GM23338 (cell line): ENCODE measurements around the gene FAM174C. TPM values are rescaled to one million over a fixed set of nuclear protein-coding genes. Genes with fewer than 3 reads are reported as not detected.
"Not testable (repeated sequence)": the region's sequence is repeated elsewhere in the genome, so short reads cannot be mapped to it uniquely, and the experiment has no call there.

ENCODE experiments used
- ATAC-seq: fragments of 200-7000 bp; cut with Tn5 transposase; 3 replicates; pipeline ENCODE4 v1.9.1; 2020
- DNase-seq: peaks from one replicate; pipeline ENCODE4 v3.0.0-alpha.2; 2015; ENCODE audit warnings: low spot score
- H2AFZ ChIP-seq: fragments of 200-600 bp; sonication (generic); 2 replicates; pipeline ENCODE4 v1.8.0; 2016; ENCODE audit warnings: antibody characterized with exemption, mild to moderate bottlenecking, moderate library complexity
- H3F3A ChIP-seq: fragments of 200-600 bp; sonication (generic); replicated peaks from 2 replicates; pipeline ENCODE4 v1.8.0; 2017; ENCODE audit warnings: antibody characterized with exemption, mixed run types, low read depth
- H3K27ac ChIP-seq: fragments of 200-600 bp; sonication (generic); 2 replicates; pipeline ENCODE4 v1.6.1; 2016; ENCODE audit warnings: low read depth
- H3K27me3 ChIP-seq: fragments of 200-600 bp; sonication (generic); 2 replicates; pipeline ENCODE4 v1.8.0; 2016; ENCODE audit warnings: mild to moderate bottlenecking, mixed run types, moderate library complexity; ENCODE audit not compliant: insufficient read depth
- H3K36me3 ChIP-seq: fragments of 200-600 bp; sonication (generic); 2 replicates; pipeline ENCODE4 v1.8.0; 2016; ENCODE audit warnings: mild to moderate bottlenecking; ENCODE audit not compliant: insufficient read depth
- H3K4me1 ChIP-seq: fragments of 200-600 bp; sonication (generic); 2 replicates; pipeline ENCODE4 v1.8.0; 2016; ENCODE audit warnings: mild to moderate bottlenecking, moderate library complexity; ENCODE audit not compliant: insufficient read depth
- H3K4me2 ChIP-seq: fragments of 200-600 bp; sonication (generic); 2 replicates; pipeline ENCODE4 v1.7.1; 2017; ENCODE audit warnings: mixed run types
- H3K4me3 ChIP-seq: fragments of 200-600 bp; sonication (generic); 2 replicates; pipeline ENCODE4 v1.6.1; 2016; ENCODE audit warnings: mixed run types
- H3K79me2 ChIP-seq: fragments of 200-600 bp; sonication (generic); replicated peaks from 2 replicates; pipeline ENCODE4 v1.8.0; 2017; ENCODE audit warnings: mild to moderate bottlenecking; ENCODE audit not compliant: insufficient read depth
- H3K9me2 ChIP-seq: fragments of 200-600 bp; sonication (generic); 2 replicates; pipeline ENCODE4 v1.8.0; 2017; ENCODE audit not compliant: insufficient read depth
- H4K20me1 ChIP-seq: fragments of 200-600 bp; sonication (generic); replicated peaks from 2 replicates; pipeline ENCODE4 v1.8.0; 2017; ENCODE audit warnings: mild to moderate bottlenecking; ENCODE audit not compliant: insufficient read depth
- H3K27ac Mint-ChIP-seq: 2 replicates; pipeline ENCODE4 v1.8.0; 2020; ENCODE audit warnings: inconsistent platforms, mild to moderate bottlenecking, moderate library complexity, mixed read lengths
- H3K27me3 Mint-ChIP-seq: 3 replicates; pipeline ENCODE4 v1.8.0; 2022; ENCODE audit warnings: low read depth, mild to moderate bottlenecking, moderate library complexity, mixed read lengths, inconsistent platforms; ENCODE audit not compliant: insufficient read depth, poor library complexity
- H3K36me3 Mint-ChIP-seq: 3 replicates; pipeline ENCODE4 v1.8.0; 2021; ENCODE audit warnings: low read depth, mild to moderate bottlenecking, inconsistent platforms, moderate library complexity, mixed read lengths
- H3K4me1 Mint-ChIP-seq: 3 replicates; pipeline ENCODE4 v1.8.0; 2020; ENCODE audit warnings: mild to moderate bottlenecking, inconsistent platforms, mixed read lengths
- H3K4me3 Mint-ChIP-seq: 3 replicates; pipeline ENCODE4 v1.8.0; 2021; ENCODE audit warnings: moderate library complexity, mild to moderate bottlenecking, inconsistent platforms, mixed read lengths
- H3K9me3 Mint-ChIP-seq: 3 replicates; pipeline ENCODE4 v1.8.0; 2020; ENCODE audit warnings: moderate library complexity, mild to moderate bottlenecking, inconsistent platforms, mixed read lengths
- CREB1 ChIP-seq: fragments of 250-450 bp; sonication (Bioruptor Pico); IDR thresholded peaks from 2 replicates; pipeline ENCODE4 v1.5.0; 2020; ENCODE audit warnings: low read depth, mild to moderate bottlenecking, moderate library complexity
- ETS1 ChIP-seq: IDR thresholded peaks from 2 replicates; pipeline ENCODE4 v1.6.1; 2016; ENCODE audit warnings: antibody characterized with exemption
- EZH2 ChIP-seq: fragments of 200-600 bp; sonication (generic); IDR thresholded peaks from one replicate; pipeline ENCODE4 v1.8.0; 2017; ENCODE audit warnings: antibody characterized with exemption, mild to moderate bottlenecking, low read depth; ENCODE audit not compliant: unreplicated experiment
- EZH2phosphoT487 ChIP-seq: fragments of 200-600 bp; sonication (generic); IDR thresholded peaks from one replicate; pipeline ENCODE4 v1.8.1; 2018; ENCODE audit warnings: antibody characterized with exemption; ENCODE audit not compliant: unreplicated experiment
- JUNB ChIP-seq: IDR thresholded peaks from one replicate; pipeline ENCODE4 v1.6.1; 2016; ENCODE audit warnings: antibody characterized with exemption; ENCODE audit not compliant: unreplicated experiment
- NANOG ChIP-seq: IDR thresholded peaks from 2 replicates; pipeline ENCODE4 v1.6.1; 2016; ENCODE audit warnings: antibody characterized with exemption, borderline replicate concordance
- POLR2AphosphoS5 ChIP-seq: IDR thresholded peaks from 2 replicates; pipeline ENCODE4 v1.6.1; 2016; ENCODE audit warnings: antibody characterized with exemption, low read depth
- REST ChIP-seq: IDR thresholded peaks from one replicate; pipeline ENCODE4 v1.6.1; 2018; ENCODE audit warnings: antibody characterized with exemption; ENCODE audit not compliant: unreplicated experiment
- STAT1 ChIP-seq: IDR thresholded peaks from one replicate; pipeline ENCODE4 v1.6.1; 2016; ENCODE audit warnings: antibody characterized with exemption; ENCODE audit not compliant: unreplicated experiment
- ZNF114 ChIP-seq: fragments of 250-450 bp; sonication (Bioruptor Pico); IDR thresholded peaks from 2 replicates; pipeline ENCODE4 v1.5.0; 2020; ENCODE audit warnings: mild to moderate bottlenecking, moderate library complexity
- ZNF331 ChIP-seq: fragments of 250-450 bp; sonication (Bioruptor Pico); IDR thresholded peaks from 2 replicates; pipeline ENCODE4 v1.5.0; 2020; ENCODE audit warnings: low read depth, mild to moderate bottlenecking, moderate library complexity
- ZNF462 ChIP-seq: fragments of 250-450 bp; sonication (Bioruptor Pico); IDR thresholded peaks from 2 replicates; pipeline ENCODE4 v1.5.0; 2020; ENCODE audit warnings: mild to moderate bottlenecking, moderate library complexity
- polyA plus RNA-seq: library from polyadenylated mRNA; unstranded; fragments of >200 nt; fragmentation: Nextera tagmentation; extraction: Ambion mirVana; gene quantifications from 2 replicates; pipeline ENCODE4 v1.2.1, GENCODE V29; 2016
- total RNA-seq: library from RNA; depleted of rRNA; stranded (reverse); fragments of >200 nt; shearing (Covaris generic); gene quantifications from 2 replicates; pipeline ENCODE4 v1.2.3, GENCODE V29; 2014

Gene FAM174C
- total and polyA plus RNA-seq, 2 experiments from 2014 or later, result 60.4 to 68.0 TPM

- H3K27ac Mint-ChIP-seq, H3K79me2 ChIP-seq, H3K36me3 Mint-ChIP-seq, H3K4me3 Mint-ChIP-seq, H3F3A ChIP-seq, H3K36me3 ChIP-seq, H3K4me3 ChIP-seq, H3K4me2 ChIP-seq, H3K4me1 Mint-ChIP-seq, H2AFZ ChIP-seq, DNase-seq, H3K9me3 Mint-ChIP-seq, H3K27ac ChIP-seq, H4K20me1 ChIP-seq, H3K27me3 ChIP-seq, H3K4me1 ChIP-seq, H3K27me3 Mint-ChIP-seq, ATAC-seq, H3K9me2 ChIP-seq: not testable (repeated sequence)
Measured at GRCh38 chr19:1305354-1305753, 30.0 kb downstream of the FAM174C start.

- Histone ChIP-seq H3F3A (0 out of 2 replicates have a peak, but pooled peaks cover 4% of the 10 kb centered on the region), H4K20me1 (no peaks in the 10 kb centered on the region), H3K4me2 (no peak overlapping the region), H3K27me3 (no peaks in the 10 kb centered on the region), H3K36me3 (no peaks in the 10 kb centered on the region), H2AFZ (no peak overlapping the region), H3K4me3 (no peak overlapping the region), H3K27ac (no peak overlapping the region), H3K9me2 (no peaks in the 10 kb centered on the region), H3K79me2 (no peaks in the 10 kb centered on the region), H3K4me1 (no peaks in the 10 kb centered on the region)
- ATAC-seq (no peak), DNase-seq (no peak)
- Mint-ChIP-seq H3K4me3 (no peak overlapping the region), H3K27ac (no peak overlapping the region), H3K27me3 (peaks cover 7% of the 10 kb centered on the region), H3K36me3 (no peaks in the 10 kb centered on the region), H3K4me1 (no peaks in the 10 kb centered on the region), H3K9me3 (no peaks in the 10 kb centered on the region)
- TF ChIP-seq POLR2AphosphoS5 (no peak), REST (no peak), ZNF114 (no peak), CREB1 (CRISPR knock-in tag) (no peak), ZNF331 (CRISPR knock-in tag) (no peak), NANOG (no peak), EZH2 (no peak), ZNF462 (no peak), JUNB (no peak), EZH2phosphoT487 (no peak), ETS1 (no peak), STAT1 (no peak)
Measured at GRCh38 chr19:1307320-1307719, 32.0 kb downstream of the FAM174C start.
